ENCODE measurements around the gene RNF123.

DNA sequence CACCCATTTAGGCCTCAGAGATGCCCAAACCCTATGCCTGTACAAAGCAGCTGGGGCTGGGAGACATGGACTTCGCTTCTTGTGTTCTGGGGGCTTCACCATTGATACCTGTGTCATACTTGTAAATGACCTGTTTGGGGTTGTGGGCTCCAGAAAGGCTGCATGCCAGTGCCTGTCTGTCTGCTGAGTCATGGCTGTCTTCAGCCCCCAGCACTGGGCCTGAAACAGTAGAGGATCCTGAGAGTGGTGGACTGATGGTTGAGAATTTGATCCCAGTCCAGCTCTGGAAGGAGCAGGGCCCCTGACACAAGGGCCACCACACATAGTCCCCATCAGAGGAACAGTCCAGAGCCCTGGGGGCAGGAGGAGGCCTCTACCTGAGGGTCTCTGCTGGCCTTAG is 39.8 kb upstream of the RNF123 start:
- no peak for TF ChIP-seq POLR2AphosphoS5 (IDR thresholded peaks at IDR 0.05; ENCODE audit: low read depth, low read length)
- TF ChIP-seq FOXP2 (optimal IDR thresholded peaks at IDR 0.05; ENCODE audit: borderline replicate concordance, extremely low read depth, extremely low read length, insufficient read depth) = no peak
- no peak for TF ChIP-seq SIN3A (IDR thresholded peaks at IDR 0.05; ENCODE audit: borderline replicate concordance, insufficient read depth, low read length)
- TF ChIP-seq, protein P1, sequence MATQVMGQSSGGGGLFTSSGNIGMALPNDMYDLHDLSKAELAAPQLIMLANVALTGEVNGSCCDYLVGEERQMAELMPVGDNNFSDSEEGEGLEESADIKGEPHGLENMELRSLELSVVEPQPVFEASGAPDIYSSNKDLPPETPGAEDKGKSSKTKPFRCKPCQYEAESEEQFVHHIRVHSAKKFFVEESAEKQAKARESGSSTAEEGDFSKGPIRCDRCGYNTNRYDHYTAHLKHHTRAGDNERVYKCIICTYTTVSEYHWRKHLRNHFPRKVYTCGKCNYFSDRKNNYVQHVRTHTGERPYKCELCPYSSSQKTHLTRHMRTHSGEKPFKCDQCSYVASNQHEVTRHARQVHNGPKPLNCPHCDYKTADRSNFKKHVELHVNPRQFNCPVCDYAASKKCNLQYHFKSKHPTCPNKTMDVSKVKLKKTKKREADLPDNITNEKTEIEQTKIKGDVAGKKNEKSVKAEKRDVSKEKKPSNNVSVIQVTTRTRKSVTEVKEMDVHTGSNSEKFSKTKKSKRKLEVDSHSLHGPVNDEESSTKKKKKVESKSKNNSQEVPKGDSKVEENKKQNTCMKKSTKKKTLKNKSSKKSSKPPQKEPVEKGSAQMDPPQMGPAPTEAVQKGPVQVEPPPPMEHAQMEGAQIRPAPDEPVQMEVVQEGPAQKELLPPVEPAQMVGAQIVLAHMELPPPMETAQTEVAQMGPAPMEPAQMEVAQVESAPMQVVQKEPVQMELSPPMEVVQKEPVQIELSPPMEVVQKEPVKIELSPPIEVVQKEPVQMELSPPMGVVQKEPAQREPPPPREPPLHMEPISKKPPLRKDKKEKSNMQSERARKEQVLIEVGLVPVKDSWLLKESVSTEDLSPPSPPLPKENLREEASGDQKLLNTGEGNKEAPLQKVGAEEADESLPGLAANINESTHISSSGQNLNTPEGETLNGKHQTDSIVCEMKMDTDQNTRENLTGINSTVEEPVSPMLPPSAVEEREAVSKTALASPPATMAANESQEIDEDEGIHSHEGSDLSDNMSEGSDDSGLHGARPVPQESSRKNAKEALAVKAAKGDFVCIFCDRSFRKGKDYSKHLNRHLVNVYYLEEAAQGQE (IDR thresholded peaks at IDR 0.05; ENCODE audit: insufficient read depth in 1 of 2, low read depth in 2 of 2, low read length in 2 of 2) = no peak

Data from PFSK-1 (cell line).